Femur (tissue), 1 donor: Measurements from ENCODE around the gene ARHGEF26.

ENCODE experiments used
- DNase-seq: peaks from one replicate; pipeline ENCODE4 v3.0.0-alpha.2; 2017

The ARHGEF26 gene

GRCh38 chr3:154214306-154214705 lies 93.1 kb downstream of the ARHGEF26 start:
- no peak for DNase-seq

- no peak for DNase-seq
Measured at GRCh38 chr3:154217671-154218070, 96.5 kb downstream of the ARHGEF26 start.

- no peak for DNase-seq
Measured at GRCh38 chr3:154218728-154219127, 97.5 kb downstream of the ARHGEF26 start.

- no peak for DNase-seq
Measured at GRCh38 chr3:154220462-154220861, 99.3 kb downstream of the ARHGEF26 start.

GRCh38 chr3:154223519-154223918 lies 102.3 kb downstream of the ARHGEF26 start:
- DNase-seq, result no peak

- no peak for DNase-seq
Measured at GRCh38 chr3:154224366-154224765, 103.2 kb downstream of the ARHGEF26 start.

GRCh38 chr3:154224866-154225265 lies 103.7 kb downstream of the ARHGEF26 start:
- DNase-seq, result no peak

GRCh38 chr3:154225536-154225935 lies 104.3 kb downstream of the ARHGEF26 start:
- DNase-seq, result no peak

GRCh38 chr3:154227531-154227930 lies 106.3 kb downstream of the ARHGEF26 start:
- no peak for DNase-seq

- DNase-seq, result no peak
Measured at GRCh38 chr3:154228561-154229216, 107.5 kb downstream of the ARHGEF26 start.

GRCh38 chr3:154229217-154229590 lies 108.0 kb downstream of the ARHGEF26 start:
- no peak for DNase-seq

GRCh38 chr3:154235330-154235729 lies 114.1 kb downstream of the ARHGEF26 start:
- DNase-seq, result no peak

- no peak for DNase-seq
Measured at GRCh38 chr3:154236331-154236730, 115.1 kb downstream of the ARHGEF26 start.

- no peak for DNase-seq
Measured at GRCh38 chr3:154240235-154240634, 119.0 kb downstream of the ARHGEF26 start.

GRCh38 chr3:154241496-154241895 lies 120.3 kb downstream of the ARHGEF26 start:
- DNase-seq, result no peak

GRCh38 chr3:154242766-154243165 lies 121.6 kb downstream of the ARHGEF26 start:
- DNase-seq, result no peak

GRCh38 chr3:154243353-154243752 lies 122.2 kb downstream of the ARHGEF26 start:
- no peak for DNase-seq

GRCh38 chr3:154244644-154245043 lies 123.5 kb downstream of the ARHGEF26 start:
- DNase-seq, result peak; percentile 30

- no peak for DNase-seq
Measured at GRCh38 chr3:154247806-154248415, 126.7 kb downstream of the ARHGEF26 start.

GRCh38 chr3:154250291-154250690 lies 129.1 kb downstream of the ARHGEF26 start:
- no peak for DNase-seq

GRCh38 chr3:154251610-154252009 lies 130.4 kb downstream of the ARHGEF26 start:
- DNase-seq, result no peak

- peak; percentile 91 for DNase-seq
Measured at GRCh38 chr3:154252759-154253638, 131.8 kb downstream of the ARHGEF26 start.

- DNase-seq, result no peak
Measured at GRCh38 chr3:154254527-154254926, 133.3 kb downstream of the ARHGEF26 start.

- DNase-seq, result no peak
Measured at GRCh38 chr3:154273381-154273780, 152.2 kb downstream of the ARHGEF26 start.
